ENCODE results near the gene KCNJ16.
A peak's percentile ranks its signal among the peaks of the same experiment; 100 is the strongest.

The KCNJ16 gene

DNA sequence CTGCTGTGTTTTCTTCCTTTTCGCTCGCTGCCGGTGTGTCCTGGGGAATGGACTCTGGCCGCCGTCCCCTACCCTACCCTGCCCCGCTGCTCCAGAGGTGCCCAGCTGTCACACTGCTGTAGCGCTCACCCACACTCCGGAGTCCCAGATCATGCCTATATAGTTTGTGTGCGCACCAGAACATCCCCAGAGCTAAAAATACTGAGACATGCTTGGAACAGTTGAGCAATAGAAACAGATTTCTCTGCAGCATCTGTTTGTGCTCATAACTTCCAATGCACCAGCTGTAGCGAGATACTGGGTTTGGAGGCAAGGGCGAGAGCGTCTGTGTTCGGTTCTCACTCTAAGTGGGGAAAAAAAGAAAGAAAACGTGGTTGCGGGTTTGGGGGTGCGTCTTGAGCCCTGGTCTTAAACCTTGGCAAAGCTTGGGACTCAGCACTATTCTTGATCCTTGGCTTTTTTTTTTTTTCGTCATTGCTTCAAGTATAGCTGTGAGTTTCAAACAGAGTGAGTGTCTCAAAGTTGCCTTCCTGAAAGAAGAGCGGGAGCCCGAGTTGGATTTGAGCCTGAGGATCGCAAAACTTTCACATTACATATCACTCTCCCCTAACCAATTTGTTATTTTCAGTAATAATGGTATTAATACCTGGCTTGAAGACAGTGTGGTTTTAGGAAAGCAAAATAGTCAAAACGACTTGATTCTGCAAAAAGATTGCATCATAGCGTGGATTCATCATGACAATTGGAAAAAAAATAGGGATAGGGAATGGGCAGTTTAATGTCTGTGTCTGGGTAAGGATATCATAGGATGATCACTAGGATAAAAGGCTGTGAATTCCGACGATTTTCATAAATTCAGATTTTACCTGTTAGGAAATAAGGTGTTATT lies 94.9 kb downstream of the KCNJ16 start:
- peak overlapping the region; percentile 63 for H3K27ac ChIP-seq
- no peak for TF ChIP-seq CTCF (conservative IDR thresholded peaks at IDR 0.05)

GRCh38 chr17:70171159-70171558 lies 96.1 kb downstream of the KCNJ16 start:
- H3K27ac ChIP-seq = no peak overlapping the region
- TF ChIP-seq CTCF (conservative IDR thresholded peaks at IDR 0.05) = no peak

- no peak overlapping the region for H3K27ac ChIP-seq
- no peak for TF ChIP-seq CTCF (conservative IDR thresholded peaks at IDR 0.05)
Measured at GRCh38 chr17:70172449-70172848, 97.4 kb downstream of the KCNJ16 start.

DNA sequence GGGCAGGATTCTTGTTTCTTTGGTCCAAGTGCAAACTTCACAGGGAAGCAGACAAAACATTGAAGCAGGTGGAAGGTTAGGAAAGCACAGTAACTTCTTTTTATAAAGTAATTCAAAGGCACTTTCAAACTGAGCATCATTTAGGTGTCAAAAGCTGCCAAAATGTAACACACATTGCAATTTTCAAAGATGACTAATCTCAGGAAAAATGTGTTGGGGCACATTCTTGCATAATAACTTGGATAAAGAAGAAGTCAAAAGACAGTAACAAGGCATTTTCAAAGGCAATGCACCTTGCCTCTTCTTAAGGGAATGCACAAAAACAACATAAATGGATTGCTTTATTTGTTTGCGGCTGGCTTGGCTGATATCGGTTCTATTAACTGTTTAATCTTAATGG lies 97.9 kb downstream of the KCNJ16 start:
- no peak overlapping the region for H3K27ac ChIP-seq
- TF ChIP-seq CTCF (conservative IDR thresholded peaks at IDR 0.05) = no peak

DNA sequence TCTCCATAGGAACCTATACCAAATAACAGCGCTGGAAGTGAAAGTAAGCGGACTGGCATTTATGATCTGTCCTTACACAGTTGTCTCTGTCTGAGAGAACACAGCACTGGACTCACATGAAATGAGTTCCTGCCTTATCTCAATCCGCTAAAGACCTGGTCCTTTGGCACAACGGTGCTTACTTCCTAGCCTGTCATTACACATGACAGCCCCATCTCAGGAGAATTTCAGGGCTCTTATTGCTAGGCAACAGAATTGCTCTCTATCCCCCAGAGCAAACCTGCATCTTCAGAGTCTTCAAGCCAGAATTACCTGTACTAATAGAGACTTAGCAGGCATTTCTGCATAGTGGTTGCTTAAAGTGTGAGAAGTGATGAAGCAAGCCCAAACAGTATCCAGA lies 98.7 kb downstream of the KCNJ16 start:
- TF ChIP-seq CTCF (conservative IDR thresholded peaks at IDR 0.05) = no peak

DNA sequence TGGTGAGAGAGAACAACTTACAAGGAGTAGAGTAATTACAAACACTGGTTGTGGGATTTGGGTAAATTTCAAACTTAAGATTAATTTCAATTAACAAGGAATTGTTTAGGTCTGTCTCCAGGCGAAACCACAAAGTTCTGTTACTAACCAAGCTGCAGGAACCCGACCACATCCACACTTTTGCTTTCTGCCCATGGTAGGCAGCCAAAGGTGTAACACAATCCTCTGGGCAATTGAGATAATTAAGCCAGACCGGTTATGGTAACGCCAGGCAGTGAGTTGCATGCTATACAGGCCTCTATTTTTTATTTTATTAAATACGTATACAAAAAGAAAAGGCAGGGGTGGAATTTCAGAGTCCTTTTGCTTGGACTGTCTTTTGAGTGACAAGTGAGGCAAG lies 106.4 kb downstream of the KCNJ16 start:
- TF ChIP-seq CTCF (conservative IDR thresholded peaks at IDR 0.05) = no peak
- no peak overlapping the region for H3K27ac ChIP-seq

More for the DNA sequence above, 98.7 kb downstream of the KCNJ16 start:
- no peak overlapping the region for H3K27ac ChIP-seq

GRCh38 chr17:70181866-70182265 lies 106.8 kb downstream of the KCNJ16 start:
- TF ChIP-seq CTCF (conservative IDR thresholded peaks at IDR 0.05) = no peak
- no peak overlapping the region for H3K27ac ChIP-seq

Data from VCaP (cell line).